ENCODE measurements around the gene UNC5A.

DNA sequence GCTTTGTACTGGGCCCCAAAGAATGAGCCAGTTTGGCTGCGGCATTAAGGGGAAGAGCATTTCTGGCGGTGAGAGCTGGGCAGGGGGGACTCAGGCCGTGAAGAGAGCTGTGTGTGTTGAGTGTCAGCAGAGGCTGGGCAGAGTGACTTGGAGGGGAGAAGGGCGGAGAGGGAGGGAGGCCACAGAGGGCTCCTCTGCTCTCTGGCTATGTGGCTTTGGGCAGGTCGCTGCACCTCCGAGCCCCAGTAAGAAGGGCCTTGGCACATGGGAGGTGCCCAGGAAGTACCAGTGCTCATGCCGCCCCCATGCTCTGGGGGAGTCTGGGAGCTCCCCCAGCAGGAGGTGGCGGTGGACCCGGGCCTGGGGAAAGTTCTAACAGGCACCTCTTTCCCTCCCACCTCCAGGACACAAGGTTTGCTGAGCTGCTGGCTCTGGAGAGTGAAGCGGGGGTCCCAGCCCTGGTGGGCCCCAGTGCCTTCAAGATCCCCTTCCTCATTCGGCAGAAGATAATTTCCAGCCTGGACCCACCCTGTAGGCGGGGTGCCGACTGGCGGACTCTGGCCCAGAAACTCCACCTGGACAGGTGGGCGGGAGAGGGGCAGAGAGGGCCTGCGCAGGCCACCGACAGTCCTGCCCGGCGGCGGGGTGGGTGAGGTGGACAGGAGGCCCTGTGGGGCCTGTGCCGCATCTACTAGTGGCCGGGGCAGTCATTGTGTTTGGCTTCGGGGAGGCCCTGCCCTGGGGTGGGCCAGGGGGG lies 68.7 kb downstream of the UNC5A start:
- TF ChIP-seq CTCF (IDR thresholded peaks at IDR 0.05), result no peak
- no peak for TF ChIP-seq FOSL2 (IDR thresholded peaks at IDR 0.05; ENCODE audit: borderline replicate concordance, low read depth)
- TF ChIP-seq EP300 (IDR thresholded peaks at IDR 0.05; ENCODE audit: borderline replicate concordance in 1 of 2, low read depth in 1 of 2, low read length in 1 of 2), result no peak
- no peak for TF ChIP-seq JUND (IDR thresholded peaks at IDR 0.05)
- no peak for TF ChIP-seq ZBTB33 (IDR thresholded peaks at IDR 0.05; ENCODE audit: borderline replicate concordance, low read depth)
- no peak for TF ChIP-seq CHD2 (IDR thresholded peaks at IDR 0.05; ENCODE audit: low read length, partially characterized antibody)
- TF ChIP-seq TAF1 (IDR thresholded peaks at IDR 0.05; ENCODE audit: borderline replicate concordance, low read depth, low read length), result no peak
- TF ChIP-seq EZH2phosphoT487 (IDR thresholded peaks at IDR 0.05; ENCODE audit: borderline replicate concordance, low read depth), result no peak
- no peak for TF ChIP-seq REST (IDR thresholded peaks at IDR 0.05; ENCODE audit: low read depth, low read length)
